C1 segment of cervical spinal cord (tissue), 14 donors: ENCODE measurements around the gene DDN.

Experiments used
- DNase-seq, 14 donors: peaks; one replicate each; lab custom pipeline; 2025; lab: John Stamatoyannopoulos, UW

Gene DDN

DNA sequence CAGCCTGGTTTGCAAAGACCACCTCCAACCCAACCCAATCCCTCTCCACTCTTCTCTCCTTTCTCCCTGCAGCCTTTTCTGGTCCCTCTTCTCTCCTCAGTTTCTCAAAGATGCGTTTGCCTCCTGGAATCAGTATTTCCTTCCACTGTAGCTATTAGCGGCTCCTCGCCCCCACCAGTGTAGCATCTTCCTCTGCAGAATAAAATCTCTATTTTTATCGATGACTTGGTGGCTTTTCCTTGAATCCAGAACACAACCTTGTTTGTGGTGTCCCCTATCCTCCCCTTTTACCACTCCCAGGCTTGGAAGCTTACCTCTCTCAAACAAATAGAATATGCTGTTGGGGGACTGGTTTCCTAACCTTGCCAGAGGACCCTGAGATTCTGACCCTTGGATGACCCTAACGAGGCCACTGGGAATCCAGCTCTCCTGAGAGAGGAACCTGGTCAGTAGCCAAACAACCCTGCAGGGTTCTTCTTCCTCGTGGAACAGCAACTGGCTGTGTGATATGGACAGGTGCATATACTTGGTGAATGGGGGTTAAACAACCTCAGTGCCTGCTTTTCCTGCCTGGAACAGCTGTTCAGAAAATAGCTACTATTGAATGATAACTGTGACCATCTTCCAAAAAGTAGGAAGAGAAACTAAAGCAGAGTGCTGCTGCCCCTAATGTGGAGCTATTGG, 16.6 kb downstream of the DDN start:
- DNase-seq, result no peak

DNA sequence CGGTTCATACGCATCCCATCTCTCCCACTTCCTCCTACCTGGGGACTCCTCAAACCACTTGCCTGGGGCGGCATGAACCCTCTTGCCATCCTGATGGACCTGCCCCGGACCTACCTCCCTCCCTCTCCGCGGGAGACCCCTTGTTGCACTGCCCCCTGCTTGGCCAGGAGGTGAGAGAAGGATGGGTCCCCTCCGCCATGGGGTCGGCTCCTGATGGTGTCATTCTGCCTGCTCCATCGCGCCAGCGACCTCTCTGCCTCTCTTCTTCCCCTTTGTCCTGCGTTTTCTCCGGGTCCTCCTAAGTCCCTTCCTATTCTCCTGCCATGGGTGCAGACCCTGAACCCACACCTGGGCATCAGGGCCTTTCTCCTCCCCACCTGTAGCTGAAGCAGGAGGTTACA, 17.4 kb downstream of the DDN start:
- no peak for DNase-seq

DNA sequence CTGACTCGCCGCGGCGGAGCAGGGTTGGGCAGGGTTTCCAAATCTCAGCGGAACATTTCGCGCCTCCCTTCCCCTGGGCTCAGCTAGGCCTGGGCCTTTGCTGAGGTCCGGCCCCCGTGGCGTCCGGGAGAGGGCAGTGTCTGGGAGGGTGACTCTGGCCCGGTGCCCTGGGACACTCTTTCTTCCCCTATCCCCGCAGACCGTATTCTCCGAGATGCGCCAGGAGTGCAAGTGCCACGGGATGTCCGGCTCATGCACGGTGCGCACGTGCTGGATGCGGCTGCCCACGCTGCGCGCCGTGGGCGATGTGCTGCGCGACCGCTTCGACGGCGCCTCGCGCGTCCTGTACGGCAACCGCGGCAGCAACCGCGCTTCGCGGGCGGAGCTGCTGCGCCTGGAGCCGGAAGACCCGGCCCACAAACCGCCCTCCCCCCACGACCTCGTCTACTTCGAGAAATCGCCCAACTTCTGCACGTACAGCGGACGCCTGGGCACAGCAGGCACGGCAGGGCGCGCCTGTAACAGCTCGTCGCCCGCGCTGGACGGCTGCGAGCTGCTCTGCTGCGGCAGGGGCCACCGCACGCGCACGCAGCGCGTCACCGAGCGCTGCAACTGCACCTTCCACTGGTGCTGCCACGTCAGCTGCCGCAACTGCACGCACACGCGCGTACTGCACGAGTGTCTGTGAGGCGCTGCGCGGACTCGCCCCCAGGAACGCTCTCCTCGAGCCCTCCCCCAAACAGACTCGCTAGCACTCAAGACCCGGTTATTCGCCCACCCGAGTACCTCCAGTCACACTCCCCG, 18.0 kb downstream of the DDN start:
- no peak for DNase-seq

DNA sequence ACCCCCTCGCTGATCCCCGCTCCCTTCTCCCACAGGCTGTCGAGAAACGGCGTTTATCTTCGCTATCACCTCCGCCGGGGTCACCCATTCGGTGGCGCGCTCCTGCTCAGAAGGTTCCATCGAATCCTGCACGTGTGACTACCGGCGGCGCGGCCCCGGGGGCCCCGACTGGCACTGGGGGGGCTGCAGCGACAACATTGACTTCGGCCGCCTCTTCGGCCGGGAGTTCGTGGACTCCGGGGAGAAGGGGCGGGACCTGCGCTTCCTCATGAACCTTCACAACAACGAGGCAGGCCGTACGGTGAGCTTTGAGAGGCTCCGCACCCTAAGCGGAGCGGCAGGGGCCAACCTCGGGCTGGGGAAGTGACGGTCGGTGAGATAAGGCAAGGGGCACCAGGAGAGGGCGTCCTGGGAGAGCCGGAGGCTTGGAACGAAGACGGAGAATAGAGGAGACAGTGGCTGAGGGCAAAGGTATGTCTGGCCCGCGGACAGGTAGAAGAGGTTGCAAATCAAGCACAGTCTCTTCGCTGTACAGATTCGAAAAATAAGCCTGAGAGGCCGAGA, 18.7 kb downstream of the DDN start:
- DNase-seq, result no peak

DNA sequence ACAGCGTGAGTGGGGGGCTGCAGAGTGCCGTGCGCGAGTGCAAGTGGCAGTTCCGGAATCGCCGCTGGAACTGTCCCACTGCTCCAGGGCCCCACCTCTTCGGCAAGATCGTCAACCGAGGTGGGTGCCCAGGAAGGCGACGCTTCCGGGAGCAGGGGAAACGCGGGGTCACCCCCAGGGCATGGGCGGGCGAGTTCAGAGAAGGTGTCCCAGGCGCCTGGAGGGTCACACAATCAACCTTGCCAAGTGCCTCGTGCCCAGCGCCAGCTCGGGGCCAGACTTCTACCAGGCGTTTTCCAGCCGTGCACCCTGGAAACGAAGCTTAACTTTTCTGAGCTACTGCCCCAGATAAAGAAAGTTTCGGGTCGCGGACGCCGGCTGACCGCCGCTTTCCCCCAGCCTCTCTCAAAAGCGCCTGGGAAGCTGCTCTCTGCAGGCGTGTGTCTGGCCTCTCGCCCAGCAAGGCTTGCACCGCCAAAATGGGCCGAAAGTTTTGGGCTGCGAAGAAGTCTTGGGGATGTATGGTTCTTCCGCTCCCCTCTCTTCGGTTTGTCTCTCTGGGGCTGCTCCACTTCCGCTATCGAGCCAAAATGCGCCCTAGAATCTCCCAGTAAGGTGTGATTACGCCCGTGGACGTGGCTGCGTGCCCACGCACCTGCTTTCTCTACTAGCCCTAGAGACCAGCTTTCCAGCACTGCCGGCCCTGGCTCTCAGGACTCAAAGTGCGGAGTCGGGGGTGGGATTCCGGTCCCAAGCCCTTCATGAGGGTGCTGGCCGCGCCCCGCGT, 19.4 kb downstream of the DDN start:
- no peak for DNase-seq

DNA sequence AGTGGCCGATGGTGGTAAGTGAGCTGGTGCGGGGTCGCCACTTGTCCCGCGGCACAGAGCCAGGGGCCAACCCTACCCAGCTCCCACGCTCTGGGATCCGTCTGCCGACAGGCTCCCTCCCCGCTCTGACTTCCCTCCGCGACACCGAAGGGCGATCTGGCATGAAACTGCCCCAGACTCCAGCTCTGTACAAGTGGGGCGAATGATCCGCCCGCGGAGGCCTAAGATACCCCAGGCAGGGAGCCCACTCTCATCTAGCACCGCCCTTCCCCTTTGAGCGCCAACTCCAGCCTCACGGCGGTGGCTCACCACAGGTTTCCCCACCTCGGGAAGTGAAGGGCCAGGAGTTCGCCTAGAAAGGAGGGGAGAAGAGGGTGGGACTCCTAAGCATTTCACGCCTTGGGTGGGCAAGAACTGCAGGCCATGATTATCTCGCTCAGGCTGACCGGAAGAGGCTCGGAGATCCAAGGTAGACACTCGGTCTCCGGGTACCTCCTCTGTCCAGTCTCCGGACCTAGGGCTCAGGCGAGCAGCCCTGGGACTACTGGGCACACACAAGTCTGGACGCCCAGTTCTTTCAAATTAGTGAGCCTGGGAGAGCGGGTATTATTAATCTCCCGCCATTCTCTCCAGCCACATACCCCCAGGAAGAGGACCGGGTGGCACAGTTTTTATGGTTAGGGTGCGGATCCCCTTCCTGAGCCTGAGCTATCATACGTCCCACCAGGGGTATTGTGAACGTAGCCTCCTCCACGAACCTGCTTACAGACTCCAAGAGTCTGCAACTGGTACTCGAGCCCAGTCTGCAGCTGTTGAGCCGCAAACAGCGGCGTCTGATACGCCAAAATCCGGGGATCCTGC, 20.2 kb downstream of the DDN start:
- DNase-seq, result no peak

DNA sequence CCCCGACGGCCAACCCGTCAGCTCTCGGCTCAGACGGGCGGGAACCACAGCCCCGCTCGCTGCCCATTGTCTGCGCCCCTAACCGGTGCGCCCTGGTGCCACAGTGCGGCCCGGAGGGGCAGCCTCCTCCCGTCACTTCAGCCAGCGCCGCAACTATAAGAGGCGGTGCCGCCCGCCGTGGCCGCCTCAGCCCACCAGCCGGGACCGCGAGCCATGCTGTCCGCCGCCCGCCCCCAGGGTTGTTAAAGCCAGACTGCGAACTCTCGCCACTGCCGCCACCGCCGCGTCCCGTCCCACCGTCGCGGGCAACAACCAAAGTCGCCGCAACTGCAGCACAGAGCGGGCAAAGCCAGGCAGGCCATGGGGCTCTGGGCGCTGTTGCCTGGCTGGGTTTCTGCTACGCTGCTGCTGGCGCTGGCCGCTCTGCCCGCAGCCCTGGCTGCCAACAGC, 20.9 kb downstream of the DDN start, which contains the start of gene WNT1:
TSS of gene WNT1 (plus strand) at position 32 of the 450 bp plus-strand sequence. CDS start at position 361, 329 bp downstream.
- no peak for DNase-seq

DNA sequence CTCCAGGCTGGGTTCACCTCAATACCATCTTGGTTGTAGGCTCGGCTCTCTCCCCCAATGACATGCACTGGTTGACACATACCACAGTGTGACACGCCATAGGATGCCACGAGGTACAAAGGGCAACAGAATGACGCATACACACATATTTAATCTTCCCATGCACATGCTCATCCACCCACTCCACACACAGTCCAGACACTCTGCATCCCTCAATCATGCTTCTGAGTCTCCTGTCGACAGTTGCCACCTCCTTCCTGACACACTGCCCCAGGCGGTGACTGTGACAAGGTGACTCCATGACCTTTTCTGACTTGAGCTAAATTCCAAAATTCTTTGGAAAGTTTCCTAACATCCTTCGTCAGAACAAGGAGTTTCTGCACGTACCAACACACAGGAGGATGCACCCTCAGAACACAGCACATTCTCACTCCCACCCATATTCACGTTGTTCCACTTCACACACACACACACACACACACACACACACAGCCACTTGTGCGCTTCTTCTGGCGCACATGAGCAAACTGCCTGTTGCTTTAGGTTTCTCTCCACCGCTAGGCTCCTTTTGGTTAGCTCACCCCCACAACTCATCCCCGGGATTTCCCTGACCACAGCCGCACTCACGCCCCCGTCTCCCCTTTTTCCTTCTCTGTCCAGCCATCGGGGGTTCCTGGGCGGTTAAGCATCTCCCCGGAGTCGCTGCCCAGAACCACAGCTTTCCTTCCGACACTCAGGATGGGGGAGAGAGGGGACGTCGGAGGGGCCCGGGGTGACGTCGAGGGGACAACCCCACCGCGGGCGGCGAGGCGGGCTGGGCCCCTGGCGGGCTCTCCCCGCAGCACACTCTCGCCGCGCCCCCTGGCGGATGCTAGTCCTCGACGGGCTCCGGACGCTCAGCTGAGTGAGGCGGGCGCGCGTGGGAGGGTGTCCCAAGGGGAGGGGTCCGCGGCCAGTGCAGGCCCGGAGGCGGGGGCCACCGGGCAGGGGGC, 21.6 kb downstream of the DDN start:
- peak in 1 of 14 donors; percentile 26 for DNase-seq

DNA sequence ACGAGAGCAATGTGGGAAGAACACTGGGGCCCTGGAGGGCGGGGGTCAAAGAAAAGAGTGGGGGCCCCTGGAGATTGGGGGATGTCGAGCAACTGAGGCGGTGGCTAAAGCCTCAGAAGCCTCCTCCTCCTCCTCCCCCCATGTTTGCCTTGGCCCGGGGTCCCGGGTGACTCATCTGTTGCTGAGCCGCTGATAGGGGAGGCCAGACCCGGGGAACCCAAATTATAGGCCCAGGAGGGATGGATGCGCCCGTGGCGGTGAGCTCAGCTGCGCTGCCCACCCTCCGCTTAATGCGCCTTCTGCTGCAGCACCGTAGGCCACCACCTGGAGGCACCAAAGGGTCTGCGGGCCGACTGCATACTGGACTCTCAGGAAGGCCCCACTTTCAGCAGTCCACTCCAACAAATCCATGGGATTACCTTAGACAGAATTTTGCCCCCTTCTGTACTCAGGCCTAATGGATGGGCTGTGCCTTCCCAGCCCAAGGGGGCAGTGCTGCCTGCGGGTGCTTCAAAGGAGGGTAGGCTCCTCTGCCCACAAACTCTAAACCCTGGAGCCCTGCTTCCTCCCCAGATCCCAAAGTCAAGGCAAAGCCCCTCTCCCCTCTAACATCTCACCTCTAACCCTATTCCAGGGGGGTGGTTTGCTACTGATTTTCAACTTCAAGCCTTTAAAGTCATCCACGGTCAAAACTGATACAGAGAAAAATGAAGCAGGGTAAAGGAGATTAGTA, 25.1 kb downstream of the DDN start:
- peak in 2 of 14 donors; percentile 8 to 12 for DNase-seq

DNA sequence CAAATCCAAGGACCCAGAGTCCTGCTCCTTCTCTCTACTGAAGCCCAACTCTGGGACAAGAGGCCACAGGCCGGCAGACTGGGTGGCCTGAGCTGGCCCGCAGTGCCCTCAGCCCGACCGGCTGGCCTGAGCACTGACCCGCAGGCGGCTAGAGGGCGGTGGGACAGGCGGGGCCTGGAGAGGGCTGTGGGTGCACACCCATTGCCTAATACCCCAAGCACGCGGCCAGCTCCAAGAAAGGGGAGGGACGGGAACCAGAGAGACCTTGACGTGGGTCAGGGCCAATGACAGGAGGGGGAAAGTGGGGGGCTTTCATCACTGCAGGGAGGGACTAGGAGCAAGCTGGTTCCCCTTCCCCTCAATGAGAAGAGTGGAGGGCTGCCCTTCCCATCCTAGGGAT, 25.6 kb downstream of the DDN start:
- no peak for DNase-seq

DNA sequence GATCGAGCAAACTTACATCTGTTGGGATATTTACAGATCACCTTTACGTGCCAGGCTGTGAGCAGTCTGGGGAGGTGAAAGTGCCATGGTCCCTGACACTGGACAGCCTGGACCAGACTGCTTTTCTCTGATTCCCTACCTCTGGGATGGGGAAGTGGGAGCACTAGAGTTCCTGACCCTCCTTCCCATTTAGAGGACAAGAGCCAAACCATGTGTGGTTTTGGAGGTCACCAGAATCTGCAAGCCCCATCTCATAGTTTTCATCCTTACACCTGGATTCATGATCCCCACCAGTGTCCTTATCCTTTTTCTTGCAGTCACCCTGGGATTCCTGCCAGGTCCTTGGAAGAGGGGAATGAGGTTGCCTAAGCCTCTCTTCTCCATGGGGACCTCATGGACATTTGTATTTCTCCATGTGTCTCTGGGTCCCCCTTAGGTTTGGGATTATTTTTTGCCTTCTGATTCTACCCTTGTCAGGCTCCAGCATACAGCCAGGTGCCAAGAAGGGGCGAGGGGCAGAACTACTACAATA, 26.2 kb downstream of the DDN start:
- no peak for DNase-seq

DNA sequence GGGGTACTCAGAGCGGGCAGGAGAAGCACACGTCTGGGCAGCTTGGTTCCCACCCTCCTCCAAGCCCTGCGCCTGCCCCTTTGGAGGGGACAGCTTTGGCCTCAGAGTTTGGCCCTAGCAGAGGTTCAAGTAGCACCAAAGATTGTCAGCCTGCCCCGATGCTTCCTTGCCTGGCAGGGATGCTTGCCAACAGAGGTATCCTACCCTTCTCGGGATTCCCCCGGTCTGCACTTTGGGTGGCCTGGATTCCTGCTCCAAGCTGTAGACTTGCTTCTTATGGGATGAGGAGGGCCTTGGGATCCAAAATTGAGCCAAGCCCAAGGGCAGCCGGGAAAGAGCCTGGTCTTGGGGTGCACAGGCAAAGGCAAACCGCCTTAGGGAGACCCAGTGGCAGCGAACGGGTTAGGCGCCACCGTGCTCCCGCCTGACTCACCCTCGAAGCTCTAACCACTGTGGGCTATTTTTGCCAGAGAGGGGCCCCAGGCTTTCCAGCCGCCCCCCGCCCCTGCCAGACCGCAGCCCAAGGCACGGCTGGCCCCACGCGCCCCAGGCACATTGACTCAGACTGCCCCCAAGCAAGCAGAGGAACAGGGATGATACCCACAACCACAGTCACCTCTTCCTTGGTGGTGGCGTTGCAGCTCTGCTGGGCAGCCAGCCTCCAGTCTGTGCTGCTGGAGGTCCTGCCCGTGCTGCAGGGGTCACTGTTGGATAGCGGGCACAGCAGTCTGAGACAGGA, 26.8 kb downstream of the DDN start:
- DNase-seq, result no peak

DNA sequence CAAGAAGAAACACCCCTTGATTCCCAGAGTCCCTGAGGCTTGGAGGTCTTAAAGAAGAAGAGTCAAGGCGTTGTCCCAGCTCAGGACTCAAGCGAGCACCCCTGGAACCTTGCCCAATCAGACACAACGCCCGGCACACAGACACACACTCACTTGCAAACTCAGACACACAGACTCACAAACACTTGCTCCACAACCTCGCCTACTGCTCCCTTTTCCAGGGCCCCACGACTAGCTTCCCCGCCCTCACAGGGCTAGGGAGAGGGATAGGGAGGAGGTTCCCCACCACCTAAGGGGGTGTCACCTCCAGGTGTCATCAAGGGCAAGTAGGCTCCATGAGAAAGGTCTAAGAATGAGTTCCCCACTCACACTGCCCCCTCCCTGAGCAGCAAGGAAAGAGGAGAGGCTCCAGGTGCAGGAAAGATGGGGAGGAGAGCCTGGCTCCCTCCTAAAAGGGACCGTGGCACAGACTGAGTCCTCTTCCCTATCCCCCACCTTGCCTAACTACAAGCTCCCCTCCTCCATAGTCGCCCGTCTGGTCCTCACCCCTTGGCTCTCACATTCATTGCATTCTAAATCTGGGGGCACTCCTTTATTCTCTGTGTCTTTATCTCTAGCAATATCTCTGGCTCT, 28.4 kb downstream of the DDN start:
- no peak for DNase-seq

DNA sequence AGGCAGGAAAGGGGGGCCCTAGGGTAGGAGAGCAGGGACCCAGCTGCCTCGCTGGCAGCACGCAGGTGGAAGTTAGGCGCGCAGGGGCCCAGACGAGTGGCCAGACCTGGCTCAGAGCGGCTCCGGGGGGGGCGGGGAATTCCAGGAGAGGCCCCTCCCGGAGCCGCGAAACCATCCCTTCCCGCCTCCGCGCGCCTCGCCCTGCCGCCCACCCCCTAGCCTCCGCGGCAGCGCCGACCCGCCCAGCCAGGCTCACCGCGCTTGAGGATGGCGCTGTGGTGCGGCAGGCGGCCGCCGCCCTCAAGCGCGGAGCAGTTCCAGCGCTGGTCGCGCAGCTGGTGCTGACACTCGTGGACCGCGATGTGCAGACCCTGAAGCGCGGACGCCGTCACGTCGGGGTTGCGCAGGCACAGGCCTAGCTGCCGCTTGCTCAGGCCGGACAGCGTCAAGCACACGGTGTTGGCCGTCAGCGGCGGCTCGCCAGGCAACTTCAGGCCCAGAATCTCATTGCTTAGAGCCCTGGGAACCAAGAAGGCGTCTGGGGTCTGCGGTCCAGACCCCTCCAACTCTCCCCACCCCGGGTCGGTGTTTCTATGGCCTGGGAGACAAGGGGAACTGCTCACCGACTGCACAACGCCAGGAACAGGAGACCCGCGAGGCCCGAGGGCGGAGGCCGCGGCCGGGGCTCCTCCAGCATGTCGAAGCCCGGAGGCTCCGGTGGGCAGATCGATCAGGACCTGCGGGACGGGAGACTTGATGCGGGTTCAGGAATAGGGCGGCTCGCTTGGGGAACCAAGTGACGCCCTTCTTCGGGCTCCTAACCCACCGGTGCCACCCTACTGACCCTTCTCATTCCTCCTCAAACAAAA, 29.1 kb downstream of the DDN start:
- DNase-seq, result no peak

DNA sequence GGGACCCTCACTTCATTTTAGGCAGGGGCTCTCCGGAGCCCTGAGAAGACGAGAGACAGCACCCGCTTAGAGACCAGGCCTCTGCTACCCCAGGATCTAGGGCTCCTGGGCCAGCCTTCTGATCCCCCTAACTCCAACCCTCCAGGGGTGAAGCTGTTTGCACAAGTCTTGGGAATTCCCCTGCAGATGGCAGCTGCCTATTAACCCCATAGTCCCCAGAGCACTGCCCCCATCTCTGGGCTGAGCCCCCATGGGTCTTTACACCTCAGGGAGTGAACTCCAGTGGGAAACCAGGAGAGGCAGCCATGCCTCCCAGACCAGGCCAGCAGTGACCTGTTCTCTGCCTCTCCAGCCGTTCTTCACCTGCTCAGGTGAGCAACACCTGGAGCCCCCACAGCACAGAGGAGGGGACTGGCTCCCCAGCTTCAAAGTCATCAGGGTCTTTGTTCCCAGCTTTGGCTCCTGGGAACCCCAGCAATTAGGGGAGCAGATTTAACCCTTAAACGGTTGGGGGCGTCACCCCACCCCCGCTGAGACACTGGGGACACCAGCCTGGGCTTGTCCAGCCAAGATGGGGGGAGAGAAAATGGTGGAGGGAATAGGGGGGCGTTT, 29.9 kb downstream of the DDN start:
- DNase-seq, result no peak

DNA sequence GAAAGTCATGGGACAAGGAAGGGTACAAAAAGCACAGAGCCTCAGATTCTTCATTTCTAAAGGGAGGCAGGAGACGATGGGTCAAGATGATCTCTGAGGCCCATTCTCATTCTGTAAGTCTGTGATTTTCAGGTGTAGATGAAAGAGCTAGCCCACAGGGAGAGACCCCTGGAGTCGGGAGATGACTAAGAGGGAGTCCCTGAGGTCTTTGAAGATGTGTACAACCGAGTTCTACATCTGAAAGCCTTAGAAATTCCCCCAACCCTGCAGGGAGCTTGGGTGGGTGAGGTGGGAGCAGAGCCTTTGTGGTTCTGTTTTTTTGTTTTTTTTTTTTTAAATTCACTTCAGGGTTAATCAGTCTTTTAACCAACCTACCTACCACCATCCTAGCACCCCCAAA, 30.7 kb downstream of the DDN start:
- no peak for DNase-seq
